ENCODE data around the gene RASL11B.

Gene RASL11B

DNA sequence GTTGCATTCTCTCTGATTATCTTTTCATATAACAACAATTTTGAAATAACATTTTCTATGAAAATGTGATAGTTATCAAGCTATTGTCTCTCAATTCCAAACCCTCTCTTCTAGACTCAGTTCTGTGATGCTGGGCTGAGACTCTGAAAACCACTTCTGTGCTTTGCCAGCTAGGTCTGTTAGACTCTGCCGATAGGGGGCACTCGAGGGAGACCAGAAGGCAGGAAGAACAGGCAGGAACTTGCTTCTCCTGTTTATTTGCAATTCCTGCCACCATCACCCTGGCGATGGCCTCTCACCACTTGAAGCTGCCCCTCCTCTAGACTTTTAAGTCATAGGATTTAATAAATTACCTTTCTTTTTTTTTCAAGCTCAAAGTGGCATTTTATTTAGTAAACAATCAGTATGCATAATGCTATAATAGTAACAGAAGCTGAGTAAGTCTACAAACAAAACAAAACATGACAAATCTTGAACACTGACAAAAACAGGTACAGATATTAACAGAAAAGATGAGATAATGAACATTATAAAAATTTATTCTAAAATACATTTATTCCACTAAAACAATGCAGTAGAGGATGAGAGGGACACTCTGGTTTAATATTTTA lies 49.7 kb downstream of the RASL11B start:
- in situ Hi-C loops (cut with MboI; ENCODE audit: low sequenced_read_pairs) = no loop called here

DNA sequence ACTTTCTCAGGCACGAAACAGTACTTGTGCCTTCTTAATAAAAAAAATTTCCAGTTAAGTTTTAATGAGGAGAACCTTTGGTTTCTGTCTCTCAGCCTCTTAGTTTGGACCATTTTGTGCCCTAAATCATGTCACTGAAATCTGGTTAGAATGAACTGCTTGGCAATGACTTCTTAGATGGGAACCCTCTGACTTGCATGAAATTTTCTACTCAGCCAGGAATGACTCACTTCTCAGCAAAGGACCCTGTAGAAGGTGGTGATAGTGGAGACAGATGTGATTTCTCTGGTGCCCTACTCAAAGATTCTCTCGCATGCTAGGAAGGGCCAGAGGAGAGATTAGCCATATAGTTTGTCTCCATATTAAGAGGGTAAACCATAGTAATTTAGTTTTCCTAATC lies 50.5 kb downstream of the RASL11B start:
- in situ Hi-C loops (cut with MboI; ENCODE audit: low sequenced_read_pairs) = no loop called here

DNA sequence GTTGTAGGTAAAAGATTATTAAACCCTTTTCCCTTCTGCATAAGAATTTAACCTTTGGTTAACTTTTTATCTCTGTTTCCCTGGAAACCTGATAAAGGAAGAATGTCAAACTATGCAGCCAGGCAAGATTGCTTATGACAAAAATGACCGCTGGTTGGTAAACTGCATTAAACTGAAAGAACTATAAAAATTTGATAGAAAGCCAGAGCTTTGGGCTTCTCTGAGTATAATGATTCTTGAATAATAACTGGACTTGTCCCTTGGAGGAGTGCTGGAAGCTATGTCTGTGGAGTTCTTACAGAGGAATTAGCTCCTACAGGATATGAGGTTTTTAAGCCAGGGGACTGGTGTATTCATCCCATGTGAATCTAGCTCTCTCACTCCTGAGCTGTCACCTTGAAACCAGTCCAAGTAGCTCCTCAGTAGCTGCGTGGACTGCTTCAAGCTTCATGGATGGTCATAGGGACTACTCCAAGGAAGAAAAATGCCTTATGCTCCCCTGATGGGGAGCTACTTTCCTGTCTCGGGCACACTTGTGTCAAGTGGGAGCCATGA lies 52.0 kb downstream of the RASL11B start:
- in situ Hi-C loops (cut with MboI; ENCODE audit: low sequenced_read_pairs) = no loop called here

DNA sequence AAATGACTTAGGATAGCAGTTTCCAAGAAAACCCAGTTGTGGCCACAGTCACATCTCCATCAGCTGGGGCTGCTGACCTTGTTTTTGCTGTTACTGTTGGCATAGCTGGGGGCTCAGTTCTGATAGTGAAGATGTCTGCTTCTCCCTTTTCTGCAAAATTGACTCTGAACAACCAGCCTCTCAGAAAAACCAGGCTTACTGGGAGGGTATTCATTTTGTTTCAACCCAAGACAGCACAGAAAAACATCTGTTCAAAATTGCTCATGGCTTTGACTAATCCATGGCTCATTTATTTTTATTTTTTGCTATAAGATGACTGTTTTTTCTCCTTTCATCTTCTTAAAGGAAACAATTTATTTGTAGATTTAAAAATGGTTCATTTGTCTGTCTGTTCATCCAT lies 53.1 kb downstream of the RASL11B start:
- in situ Hi-C loops (cut with MboI; ENCODE audit: low sequenced_read_pairs) = no loop called here

DNA sequence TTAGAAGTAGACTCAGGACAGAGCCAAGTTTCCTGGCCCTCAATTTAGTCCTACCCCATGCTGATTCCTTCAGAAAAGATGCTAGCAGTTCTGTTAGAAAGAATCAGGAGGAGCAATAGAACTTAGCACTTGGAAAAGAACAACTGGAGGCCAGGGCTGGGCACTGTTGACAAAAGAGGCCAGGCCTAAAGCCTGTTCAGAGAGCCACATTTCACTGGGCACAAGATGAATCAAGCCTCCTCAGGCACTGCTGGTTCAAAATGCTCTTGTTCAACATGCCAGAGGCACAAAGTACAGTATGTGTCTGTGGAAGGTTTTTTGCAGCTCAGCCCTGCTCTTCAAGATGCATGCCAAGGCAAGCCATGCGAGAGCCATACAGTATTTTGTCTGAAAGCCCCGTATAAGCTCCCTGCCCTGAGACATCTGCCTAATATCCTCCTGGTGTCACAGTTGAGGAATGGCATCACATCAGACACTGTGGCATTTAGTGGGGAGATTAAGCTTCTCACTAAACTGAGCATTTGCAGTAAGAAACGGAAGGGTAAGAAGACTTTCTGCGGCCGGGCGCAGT lies 53.7 kb downstream of the RASL11B start:
- in situ Hi-C loops (cut with MboI; ENCODE audit: low sequenced_read_pairs) = no loop called here
